ENCODE data around the gene CPXM2.

DNA sequence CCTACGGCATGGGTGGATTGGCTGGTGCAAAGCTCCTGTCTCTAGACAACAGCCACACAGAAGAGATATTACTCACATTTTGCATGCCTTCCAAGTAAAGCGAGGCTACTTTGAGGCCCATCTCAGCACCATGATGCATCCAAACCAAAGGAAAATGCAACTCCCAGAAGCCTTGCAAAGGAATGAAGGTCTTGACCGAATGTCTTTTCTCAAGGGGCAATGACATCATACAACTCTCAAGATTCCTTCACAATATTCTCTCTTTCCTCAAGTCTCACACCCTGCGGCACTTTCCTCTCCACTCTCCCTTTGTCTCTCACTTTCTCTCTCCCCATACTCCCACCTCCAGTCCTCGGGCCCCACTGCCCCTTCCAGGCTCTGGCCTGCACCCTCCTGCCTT lies 44.8 kb upstream of the CPXM2 start:
- no peak for TF ChIP-seq CTCF (IDR thresholded peaks at IDR 0.05; ENCODE audit: insufficient read depth, low read length, poor library complexity, severe bottlenecking)
- no peak for TF ChIP-seq EZH2phosphoT487 (conservative IDR thresholded peaks at IDR 0.05; ENCODE audit: low read length)

Data from SU-DHL-6 (cell line).